Measurements from ENCODE around the gene ALS2.
"Not testable (repeated sequence)": the region's sequence is repeated elsewhere in the genome, so short reads cannot be mapped to it uniquely, and the experiment has no call there.

The ALS2 gene

GRCh38 chr2:201671205-201671604 lies 109.5 kb downstream of the ALS2 start:
- DNase-seq: not testable (repeated sequence)

GRCh38 chr2:201669865-201670264 lies 110.9 kb downstream of the ALS2 start:
- DNase-seq: no peak

GRCh38 chr2:201668402-201668910 lies 112.3 kb downstream of the ALS2 start:
- no peak for DNase-seq

- DNase-seq: no peak
These were observed 116.4 kb downstream of the ALS2 start for GRCh38 chr2:201664334-201664733.

- DNase-seq: no peak
These were observed 119.4 kb downstream of the ALS2 start for GRCh38 chr2:201661366-201661765.

- DNase-seq: no peak
These were observed 120.3 kb downstream of the ALS2 start for GRCh38 chr2:201660293-201660895.

- no peak for DNase-seq
These were observed 124.0 kb downstream of the ALS2 start for GRCh38 chr2:201656740-201657139.

- no peak for DNase-seq
These were observed 124.6 kb downstream of the ALS2 start for GRCh38 chr2:201656102-201656501.

GRCh38 chr2:201654616-201655384 lies 125.9 kb downstream of the ALS2 start:
- peak; percentile 95 for DNase-seq

GRCh38 chr2:201653221-201653620 lies 127.5 kb downstream of the ALS2 start:
- DNase-seq: no peak
